Lower leg skin (tissue), 4 donors: Measurements from ENCODE around the gene GRIK4. TPM values are rescaled to one million over a fixed set of nuclear protein-coding genes. Genes with fewer than 3 reads are reported as not detected.

Experiments
- DNase-seq, 2 donors: peaks; one replicate each; pipeline ENCODE4 v3.0.0-alpha.2; 2019; ENCODE audit warnings: low spot score in 2 of 2
- H3K4me3 ChIP-seq: fragments of 200-600 bp; sonication (generic); 2 replicates; pipeline ENCODE4 v1.5.1; 2017; ENCODE audit warnings: mild to moderate bottlenecking, low read depth; ENCODE audit not compliant: poor library complexity, severe bottlenecking
- CTCF ChIP-seq, 3 donors: fragments of 450-650 bp; IDR thresholded peaks; one replicate each; pipeline ENCODE4 v1.5.1; 2016; ENCODE audit warnings: antibody characterized with exemption in 3 of 3, mild to moderate bottlenecking in 3 of 3, moderate library complexity in 2 of 3
- POLR2A ChIP-seq, 2 donors: fragments of 450-650 bp; IDR thresholded peaks; one replicate each; pipeline ENCODE4 v1.6.1; 2016 to 2017; ENCODE audit warnings: antibody characterized with exemption in 2 of 2, mild to moderate bottlenecking in 1 of 2, moderate library complexity in 1 of 2
- WGBS, 2 donors: methylation state at CpG; one replicate each; pipeline ENCODE4 v1.1.5; 2018; 5-methylcytosine and 5-hydroxymethylcytosine counted together
- intact Hi-C: fragments of 100-400 bp; cut with DNase I; formaldehyde crosslinking; loops from one replicate; pipeline ENCODE4 v1.15.0; 2023; ENCODE audit warnings: low total_unique reads
- total RNA-seq, 4 donors: library from RNA; depleted of rRNA; stranded (reverse); fragments of >200 nt; gene quantifications; one replicate each; pipeline ENCODE4 v1.1.0, GENCODE V29; 2016

Gene GRIK4
- total RNA-seq, 4 donors from 2014 or later: 0.06 to 0.67 TPM; not detected in 2

DNA sequence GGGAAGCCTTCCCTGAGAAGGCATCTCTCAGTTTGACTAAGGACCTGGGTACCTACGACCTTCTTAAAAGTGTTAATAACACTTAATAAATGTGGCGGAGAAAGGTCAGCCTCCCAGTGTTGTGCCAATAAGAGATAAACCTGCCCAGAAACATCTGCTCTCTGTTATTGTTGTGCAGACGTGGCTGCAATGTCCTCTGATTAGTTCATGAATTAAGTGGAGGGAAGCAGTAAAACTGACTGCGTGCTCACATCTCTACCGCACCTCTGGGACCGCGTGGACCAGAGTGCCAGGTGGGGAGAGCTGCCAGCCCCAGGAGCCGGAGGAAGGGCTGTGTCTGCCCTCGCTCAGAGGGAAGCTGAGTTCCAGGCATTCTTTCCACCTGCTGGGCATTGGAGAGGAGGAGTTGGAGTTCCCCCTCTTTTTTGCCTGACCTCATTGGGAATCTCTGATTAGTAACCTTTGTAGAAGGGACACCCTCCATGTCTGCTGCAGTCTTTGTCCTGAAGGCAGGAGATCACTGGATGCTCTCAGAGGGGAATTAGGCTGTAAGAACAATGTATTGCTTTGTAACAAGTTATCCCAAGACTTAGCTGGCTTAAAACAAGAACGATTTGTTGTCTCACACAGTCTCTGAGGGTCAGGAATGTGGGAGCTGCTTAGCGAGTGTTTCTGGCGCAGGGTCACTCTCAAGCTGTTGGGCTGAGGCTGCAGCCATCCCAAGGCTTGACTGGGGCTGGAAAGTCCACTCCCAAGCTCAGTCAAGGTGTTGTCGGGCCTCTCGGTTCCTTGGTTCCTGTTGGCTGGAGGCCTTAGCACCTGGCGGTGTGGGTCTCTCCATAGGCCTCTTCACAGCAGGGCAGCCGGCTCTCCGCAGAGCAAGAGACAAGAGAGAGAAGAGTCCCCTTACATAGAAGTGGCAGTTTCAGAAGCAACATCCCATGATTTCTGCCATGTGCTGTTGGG lies 264.7 kb downstream of the GRIK4 start:
- peak in 1 of 2 donors; percentile 72 for DNase-seq
- 68 to 71% methylated on average over 17 of the region's 17 CpGs for WGBS, 2 donors
- intact Hi-C loops: no loop called here
- no peak overlapping the region for H3K4me3 ChIP-seq
- no peak for TF ChIP-seq CTCF (IDR thresholded peaks at IDR 0.05)
- no peak for TF ChIP-seq POLR2A (IDR thresholded peaks at IDR 0.05)

- WGBS, 2 donors: 87 to 89% methylated on average over 10 of the region's 10 CpGs
- no peak overlapping the region for H3K4me3 ChIP-seq
- intact Hi-C loops: no loop called here
- TF ChIP-seq POLR2A (IDR thresholded peaks at IDR 0.05) (no peak), CTCF (IDR thresholded peaks at IDR 0.05) (no peak)
- DNase-seq: peak in 1 of 2 donors; percentile 78
These were observed 267.3 kb downstream of the GRIK4 start for GRCh38 chr11:120778685-120779490.

- no peak for DNase-seq
- H3K4me3 ChIP-seq: no peak overlapping the region
- 88 to 95% methylated on average over 2 of the region's 2 CpGs for WGBS, 2 donors
- intact Hi-C loops: no loop called here
- TF ChIP-seq POLR2A (IDR thresholded peaks at IDR 0.05) (no peak), CTCF (IDR thresholded peaks at IDR 0.05) (no peak)
These were observed 268.7 kb downstream of the GRIK4 start for GRCh38 chr11:120780239-120780638.

- DNase-seq: peak in 1 of 2 donors; percentile 48
- TF ChIP-seq CTCF (IDR thresholded peaks at IDR 0.05) (no peak), POLR2A (IDR thresholded peaks at IDR 0.05) (no peak)
- no peak overlapping the region for H3K4me3 ChIP-seq
- WGBS, 2 donors: 85 to 87% methylated on average over 8 of the region's 8 CpGs
- intact Hi-C loops: no loop called here
These were observed 270.1 kb downstream of the GRIK4 start for GRCh38 chr11:120781486-120782120.

DNA sequence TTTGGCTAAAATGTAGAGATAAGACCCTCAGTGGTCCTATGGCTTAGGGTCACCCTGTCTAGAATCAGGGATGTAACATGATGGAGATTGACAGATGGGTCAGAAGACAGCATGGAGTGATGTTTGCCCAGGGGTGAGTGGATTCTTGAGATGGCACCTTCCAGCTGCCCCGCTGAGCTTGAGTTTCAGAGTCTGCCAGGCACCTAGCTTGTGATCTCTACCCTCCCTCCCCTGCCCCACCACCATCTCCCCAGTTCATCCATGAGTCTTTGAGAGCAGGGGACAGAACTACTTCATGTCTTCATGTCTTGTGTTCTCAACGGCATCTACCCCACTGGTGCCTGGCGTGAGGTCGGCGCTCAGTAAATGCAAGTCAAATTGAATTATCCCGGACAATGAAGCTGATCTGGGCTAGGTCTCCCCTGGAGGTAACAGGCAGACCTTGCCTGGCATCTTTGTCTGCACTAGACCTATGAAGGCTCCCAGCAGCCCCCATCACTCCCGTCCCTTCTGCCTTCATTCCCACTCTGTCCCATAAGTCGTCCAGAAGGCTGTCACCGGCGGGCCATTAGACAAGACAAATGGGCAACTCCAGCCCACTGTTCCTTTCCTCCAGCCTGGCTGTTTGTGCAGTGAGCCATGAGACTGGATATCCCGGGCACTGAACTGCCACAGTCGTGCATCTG lies 273.2 kb downstream of the GRIK4 start:
- no peak overlapping the region for H3K4me3 ChIP-seq
- peak in 1 of 2 donors; percentile 77 for DNase-seq
- TF ChIP-seq CTCF (IDR thresholded peaks at IDR 0.05) (no peak), POLR2A (IDR thresholded peaks at IDR 0.05) (no peak)
- WGBS, 2 donors: 83 to 85% methylated on average over 12 of the region's 12 CpGs
- intact Hi-C loops: no loop called here
